ENCODE data around the gene ANKRD16.

DNA sequence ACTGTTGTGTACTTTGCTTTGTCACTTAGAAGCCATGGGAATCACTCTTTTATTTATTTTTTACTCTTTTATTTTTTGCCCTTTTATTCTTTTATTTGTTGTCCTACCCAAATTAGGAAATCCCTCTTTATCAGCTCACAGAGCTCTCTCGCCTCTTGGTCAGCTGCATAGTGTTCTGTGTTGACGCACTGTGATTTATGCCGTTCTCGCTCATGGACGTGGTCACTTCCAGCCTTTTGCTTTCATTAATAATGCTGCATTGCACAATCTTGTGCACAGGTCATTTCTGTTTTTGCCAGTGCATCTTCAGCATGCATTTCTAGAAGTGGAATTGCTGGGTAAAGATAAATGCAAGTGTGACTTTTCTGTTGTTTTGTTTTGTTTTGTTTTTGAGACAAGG lies 42.7 kb upstream of the ANKRD16 start:
- TF ChIP-seq, protein P1, sequence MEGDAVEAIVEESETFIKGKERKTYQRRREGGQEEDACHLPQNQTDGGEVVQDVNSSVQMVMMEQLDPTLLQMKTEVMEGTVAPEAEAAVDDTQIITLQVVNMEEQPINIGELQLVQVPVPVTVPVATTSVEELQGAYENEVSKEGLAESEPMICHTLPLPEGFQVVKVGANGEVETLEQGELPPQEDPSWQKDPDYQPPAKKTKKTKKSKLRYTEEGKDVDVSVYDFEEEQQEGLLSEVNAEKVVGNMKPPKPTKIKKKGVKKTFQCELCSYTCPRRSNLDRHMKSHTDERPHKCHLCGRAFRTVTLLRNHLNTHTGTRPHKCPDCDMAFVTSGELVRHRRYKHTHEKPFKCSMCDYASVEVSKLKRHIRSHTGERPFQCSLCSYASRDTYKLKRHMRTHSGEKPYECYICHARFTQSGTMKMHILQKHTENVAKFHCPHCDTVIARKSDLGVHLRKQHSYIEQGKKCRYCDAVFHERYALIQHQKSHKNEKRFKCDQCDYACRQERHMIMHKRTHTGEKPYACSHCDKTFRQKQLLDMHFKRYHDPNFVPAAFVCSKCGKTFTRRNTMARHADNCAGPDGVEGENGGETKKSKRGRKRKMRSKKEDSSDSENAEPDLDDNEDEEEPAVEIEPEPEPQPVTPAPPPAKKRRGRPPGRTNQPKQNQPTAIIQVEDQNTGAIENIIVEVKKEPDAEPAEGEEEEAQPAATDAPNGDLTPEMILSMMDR (IDR thresholded peaks at IDR 0.05), result no peak
- TF ChIP-seq POLR2AphosphoS5 (IDR thresholded peaks at IDR 0.05), result no peak
- TF ChIP-seq POLR2A (IDR thresholded peaks at IDR 0.05), result no peak
- no peak for TF ChIP-seq EP300 (IDR thresholded peaks at IDR 0.05)
